Effector memory CD4-positive, alpha-beta T cell (primary cell): Measurements from ENCODE around the gene PDE7B.

ENCODE experiments used
- DNase-seq, 3 donors: peaks; one replicate each; pipeline ENCODE4 v3.0.0-alpha.2; 2020
- H3K27ac ChIP-seq: 2 replicates; pipeline ENCODE4 v1.7.0; 2013; ENCODE audit warnings: mild to moderate bottlenecking, low read length, moderate library complexity; ENCODE audit not compliant: insufficient read depth, poor library complexity, severe bottlenecking
- H3K27me3 ChIP-seq: replicated peaks from 2 replicates; pipeline ENCODE4 v1.7.0; 2013; ENCODE audit warnings: mild to moderate bottlenecking, low read length; ENCODE audit not compliant: insufficient read depth, control insufficient read depth, poor library complexity, severe bottlenecking
- H3K36me3 ChIP-seq: 2 replicates; pipeline ENCODE4 v1.7.0; 2013; ENCODE audit warnings: mild to moderate bottlenecking, low read length, moderate library complexity; ENCODE audit not compliant: control insufficient read depth, insufficient read depth
- H3K4me1 ChIP-seq: 2 replicates; pipeline ENCODE4 v1.7.0; 2013; ENCODE audit warnings: low read length, mild to moderate bottlenecking; ENCODE audit not compliant: control insufficient read depth, insufficient read depth, poor library complexity, severe bottlenecking
- H3K4me3 ChIP-seq: 2 replicates; pipeline ENCODE4 v1.7.0; 2013; ENCODE audit warnings: low read length, low read depth, mild to moderate bottlenecking; ENCODE audit not compliant: insufficient read depth, poor library complexity, severe bottlenecking
- H3K9me3 ChIP-seq: 2 replicates; pipeline ENCODE4 v1.7.0; 2013; ENCODE audit warnings: mild to moderate bottlenecking, low read length, moderate library complexity; ENCODE audit not compliant: control insufficient read depth

The PDE7B gene

GRCh38 chr6:135819665-135820064 is 31.8 kb upstream of the PDE7B start:
- H3K4me3 ChIP-seq, result no peak overlapping the region
- no peak for DNase-seq
- no peak overlapping the region for H3K27ac ChIP-seq
- H3K36me3 ChIP-seq, result no peaks in the 10 kb centered on the region
- no peaks in the 10 kb centered on the region for H3K9me3 ChIP-seq
- no peaks in the 10 kb centered on the region for H3K4me1 ChIP-seq
- no peaks in the 10 kb centered on the region for H3K27me3 ChIP-seq

DNA sequence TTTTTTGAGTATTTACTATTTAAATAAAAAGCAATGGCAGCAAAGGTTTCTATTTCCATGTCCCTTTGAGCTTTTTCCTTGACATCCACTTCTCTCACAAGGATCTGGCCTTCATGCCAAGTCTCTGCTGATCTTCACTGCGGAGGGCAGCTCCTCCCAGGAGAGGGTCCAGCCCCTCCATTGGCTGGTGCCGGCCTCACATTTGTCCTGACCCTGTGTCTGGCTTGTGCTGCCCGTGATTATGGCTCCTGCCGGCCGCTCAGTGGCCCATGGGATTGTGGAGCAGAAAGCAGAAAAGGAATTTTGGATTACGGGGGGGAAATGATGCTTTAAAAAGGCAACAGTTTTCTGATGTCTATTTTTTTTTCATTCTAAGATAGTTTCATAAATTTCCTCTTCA is 31.2 kb upstream of the PDE7B start:
- H3K9me3 ChIP-seq, result no peaks in the 10 kb centered on the region
- no peak overlapping the region for H3K27ac ChIP-seq
- H3K4me1 ChIP-seq, result no peaks in the 10 kb centered on the region
- no peaks in the 10 kb centered on the region for H3K27me3 ChIP-seq
- DNase-seq, result no peak
- no peak overlapping the region for H3K4me3 ChIP-seq
- no peaks in the 10 kb centered on the region for H3K36me3 ChIP-seq

DNA sequence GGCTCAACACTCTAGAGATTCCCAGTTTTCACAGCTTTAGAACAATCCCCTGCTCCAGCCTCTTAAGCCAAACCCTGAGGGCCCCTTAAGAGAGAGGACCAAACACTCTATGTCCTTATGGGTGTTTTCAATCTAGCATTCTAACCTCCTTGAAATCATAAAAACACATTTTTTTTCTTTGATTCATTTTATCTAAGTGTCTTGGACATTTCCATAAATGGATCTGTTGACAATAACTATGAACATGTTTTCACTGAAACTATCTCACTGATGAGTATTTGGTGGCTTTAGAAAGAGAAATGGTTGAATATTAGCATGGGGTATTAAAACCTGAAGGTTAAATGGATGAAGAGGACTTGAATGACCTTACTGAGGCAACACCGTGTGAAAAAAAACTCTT is 27.6 kb upstream of the PDE7B start:
- no peak for DNase-seq
- Histone ChIP-seq H3K4me1 (no peaks in the 10 kb centered on the region), H3K27ac (no peak overlapping the region), H3K4me3 (no peak overlapping the region), H3K36me3 (no peaks in the 10 kb centered on the region), H3K9me3 (no peaks in the 10 kb centered on the region), H3K27me3 (no peaks in the 10 kb centered on the region)

- no peak overlapping the region for H3K4me3 ChIP-seq
- DNase-seq, result no peak
- H3K27me3 ChIP-seq, result no peaks in the 10 kb centered on the region
- no peaks in the 10 kb centered on the region for H3K9me3 ChIP-seq
- no peak overlapping the region for H3K27ac ChIP-seq
- no peaks in the 10 kb centered on the region for H3K36me3 ChIP-seq
- H3K4me1 ChIP-seq, result no peaks in the 10 kb centered on the region
Observed at GRCh38 chr6:135826236-135826804, 25.2 kb upstream of the PDE7B start.

DNA sequence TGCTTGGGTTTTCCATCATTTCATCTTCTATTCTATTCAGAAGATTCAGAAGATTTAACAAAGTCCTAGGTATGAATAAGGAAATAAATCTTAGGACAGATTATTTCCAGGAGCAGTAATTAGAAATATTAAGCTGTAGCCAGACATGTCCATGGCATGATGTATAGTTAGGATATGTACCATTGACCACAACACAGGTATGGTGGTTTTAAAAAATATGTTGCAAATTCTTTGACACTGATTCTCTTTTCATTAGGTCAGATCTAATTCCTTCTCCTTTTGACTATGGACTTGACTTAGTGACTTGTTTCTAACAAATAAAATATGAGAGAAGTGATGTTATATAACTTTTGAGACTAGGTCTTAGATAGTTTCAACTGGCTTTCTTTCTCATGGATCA is 23.5 kb upstream of the PDE7B start:
- no peaks in the 10 kb centered on the region for H3K4me1 ChIP-seq
- no peaks in the 10 kb centered on the region for H3K9me3 ChIP-seq
- no peak overlapping the region for H3K27ac ChIP-seq
- no peak overlapping the region for H3K4me3 ChIP-seq
- no peaks in the 10 kb centered on the region for H3K27me3 ChIP-seq
- H3K36me3 ChIP-seq, result no peaks in the 10 kb centered on the region
- no peak for DNase-seq

DNA sequence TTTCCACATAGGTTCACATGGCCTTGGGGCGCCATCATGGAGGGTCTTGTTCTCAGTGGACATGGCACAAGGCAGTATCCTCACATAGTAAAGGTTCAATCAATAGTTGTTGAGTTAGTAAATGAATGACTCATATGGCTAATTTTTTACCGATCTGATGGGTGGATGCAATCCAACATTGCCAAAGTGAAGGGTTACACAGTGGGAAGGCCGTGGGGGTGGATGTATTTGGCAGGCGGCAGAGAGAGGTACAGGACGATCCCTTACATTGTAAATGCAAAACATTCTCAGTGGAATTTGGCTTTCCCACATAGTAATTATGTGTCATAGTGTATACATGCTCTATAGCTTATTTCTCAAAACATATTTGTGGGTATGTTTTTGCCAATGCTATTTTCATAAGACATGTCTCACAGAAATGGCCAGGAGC is 21.0 kb upstream of the PDE7B start:
- no peak for DNase-seq
- no peaks in the 10 kb centered on the region for H3K36me3 ChIP-seq
- no peak overlapping the region for H3K27ac ChIP-seq
- no peaks in the 10 kb centered on the region for H3K27me3 ChIP-seq
- H3K9me3 ChIP-seq, result no peaks in the 10 kb centered on the region
- no peaks in the 10 kb centered on the region for H3K4me1 ChIP-seq
- H3K4me3 ChIP-seq, result no peak overlapping the region

DNA sequence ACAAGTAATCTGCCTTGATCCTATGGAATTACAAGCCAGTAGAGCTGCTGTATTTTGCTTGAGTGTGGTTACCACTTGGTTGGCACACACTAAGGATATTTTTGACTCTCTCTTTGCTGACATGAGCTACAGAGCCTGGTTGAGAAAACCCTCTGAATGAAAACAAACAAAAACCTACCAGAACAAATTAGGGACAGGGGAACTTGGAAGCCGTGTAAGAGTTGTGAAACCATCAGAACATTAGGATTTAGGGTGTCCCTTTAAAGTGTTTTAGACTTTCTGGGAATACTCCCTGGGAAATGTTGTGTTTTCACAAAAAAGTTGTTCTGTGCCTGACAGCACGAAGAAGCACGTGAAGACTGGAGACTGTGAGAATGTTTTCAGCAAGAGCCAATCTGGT is 20.5 kb upstream of the PDE7B start:
- no peaks in the 10 kb centered on the region for H3K27me3 ChIP-seq
- H3K36me3 ChIP-seq, result no peaks in the 10 kb centered on the region
- H3K4me1 ChIP-seq, result no peaks in the 10 kb centered on the region
- no peak for DNase-seq
- no peaks in the 10 kb centered on the region for H3K9me3 ChIP-seq
- no peak overlapping the region for H3K4me3 ChIP-seq
- no peak overlapping the region for H3K27ac ChIP-seq

DNA sequence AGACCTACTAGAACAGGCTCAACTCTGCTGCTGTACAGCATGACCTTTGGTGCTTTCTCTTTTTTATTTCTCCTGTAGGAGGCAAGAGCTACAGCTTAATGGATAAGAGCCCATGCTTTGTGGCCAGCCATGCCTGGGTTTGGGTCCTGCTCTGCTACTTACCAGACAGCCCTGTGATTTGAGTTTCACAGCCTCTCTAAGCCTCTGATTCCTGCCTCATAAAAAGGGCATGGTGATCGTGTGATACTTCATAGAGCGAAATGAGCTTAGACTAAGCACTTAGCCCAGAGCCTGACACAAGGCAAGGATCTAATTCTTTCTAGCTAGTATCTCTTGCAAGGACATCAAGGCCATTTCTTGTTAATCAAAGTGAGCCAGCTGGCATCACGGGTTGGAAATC is 19.3 kb upstream of the PDE7B start:
- Histone ChIP-seq H3K27me3 (no peaks in the 10 kb centered on the region), H3K27ac (no peak overlapping the region), H3K4me1 (no peaks in the 10 kb centered on the region), H3K36me3 (no peaks in the 10 kb centered on the region), H3K4me3 (no peak overlapping the region), H3K9me3 (no peaks in the 10 kb centered on the region)
- DNase-seq, result no peak

DNA sequence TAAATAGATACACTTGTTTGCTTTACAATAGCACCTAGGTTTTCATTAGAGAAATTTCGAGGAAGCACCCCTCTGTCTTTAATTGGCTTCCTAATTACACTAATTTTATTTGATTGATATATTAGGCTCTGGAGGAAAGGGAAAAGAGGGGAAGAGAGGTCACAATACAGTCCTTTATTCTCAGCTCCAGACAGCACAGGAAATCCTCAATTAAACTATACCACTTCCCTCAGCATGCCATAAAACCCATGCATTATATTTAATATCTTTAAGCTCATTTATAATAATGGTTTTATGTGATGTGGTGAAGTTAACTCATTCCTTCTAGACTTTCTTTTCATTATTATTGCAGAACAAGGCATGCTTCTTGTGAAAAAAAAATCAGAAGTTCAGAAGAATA is 17.7 kb upstream of the PDE7B start:
- H3K4me1 ChIP-seq, result no peaks in the 10 kb centered on the region
- no peak overlapping the region for H3K27ac ChIP-seq
- DNase-seq, result no peak
- H3K9me3 ChIP-seq, result no peaks in the 10 kb centered on the region
- no peaks in the 10 kb centered on the region for H3K27me3 ChIP-seq
- H3K4me3 ChIP-seq, result no peak overlapping the region
- no peaks in the 10 kb centered on the region for H3K36me3 ChIP-seq

DNA sequence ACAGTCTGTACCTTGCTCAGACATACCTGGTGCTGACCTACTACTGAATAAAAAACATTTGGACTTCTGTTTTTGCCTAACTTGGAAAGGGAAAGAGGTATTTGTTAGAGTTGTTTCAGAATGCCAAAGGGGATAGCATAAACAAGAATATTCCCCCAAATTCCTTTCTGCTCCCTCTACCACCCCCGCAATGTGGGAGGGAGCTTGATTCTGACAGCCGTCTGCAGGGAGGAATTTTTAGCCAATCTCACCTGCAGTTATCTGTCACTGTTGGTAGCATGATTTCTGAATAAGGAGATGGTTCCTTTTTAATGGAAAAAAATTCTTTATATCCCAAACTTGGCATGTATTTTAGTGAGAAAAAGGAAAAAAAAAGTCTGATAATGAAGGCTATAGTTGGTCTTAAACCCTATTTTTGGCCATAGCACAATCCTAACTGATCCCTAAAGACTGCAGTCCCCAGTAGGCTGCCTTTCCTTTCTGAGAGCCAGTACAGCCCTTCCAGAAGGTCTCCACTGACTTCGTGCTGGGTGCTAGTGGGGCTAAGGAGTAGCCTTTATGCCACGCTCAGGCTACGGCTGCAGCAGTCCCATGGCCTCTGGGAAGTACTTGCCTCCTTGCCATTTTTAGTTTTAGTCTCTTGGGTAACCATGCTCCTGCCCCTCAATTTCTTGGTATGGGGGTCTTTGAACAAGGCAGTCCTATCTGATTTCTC is 13.6 kb upstream of the PDE7B start:
- Histone ChIP-seq H3K4me1 (no peaks in the 10 kb centered on the region), H3K4me3 (no peak overlapping the region), H3K9me3 (no peaks in the 10 kb centered on the region), H3K36me3 (no peaks in the 10 kb centered on the region), H3K27me3 (no peaks in the 10 kb centered on the region), H3K27ac (no peak overlapping the region)
- no peak for DNase-seq
